Upper lobe of right lung (tissue), 1 donor: ENCODE measurements around the gene LAMA3. TPM values are rescaled to one million over a fixed set of nuclear protein-coding genes. Genes with fewer than 3 reads are reported as not detected.

Experiments
- ATAC-seq: fragments of 200-7000 bp; cut with Tn5 transposase; one replicate; pipeline ENCODE4 v1.9.1; 2020; ENCODE audit warnings: mild to moderate bottlenecking, moderate library complexity
- DNase-seq: peaks from one replicate; pipeline ENCODE4 v3.0.0-alpha.2; 2020
- H3K27ac ChIP-seq: fragments of 200-600 bp; one replicate; pipeline ENCODE4 v1.8.0; 2022
- H3K27me3 ChIP-seq: fragments of 200-600 bp; one replicate; pipeline ENCODE4 v1.8.0; 2022; ENCODE audit warnings: mild to moderate bottlenecking
- H3K36me3 ChIP-seq: fragments of 200-600 bp; one replicate; pipeline ENCODE4 v1.8.0; 2022
- H3K4me1 ChIP-seq: fragments of 200-600 bp; one replicate; pipeline ENCODE4 v1.8.0; 2022
- H3K4me3 ChIP-seq: fragments of 200-600 bp; one replicate; pipeline ENCODE4 v1.8.0; 2022; ENCODE audit warnings: mild to moderate bottlenecking
- H3K9me3 ChIP-seq: fragments of 200-600 bp; one replicate; pipeline ENCODE4 v1.8.0; 2022
- intact Hi-C: fragments of 100-400 bp; cut with DNase I; formaldehyde crosslinking; loops from one replicate; pipeline ENCODE4 v1.11.0; 2022
- total RNA-seq: library from RNA; stranded (reverse); fragmentation: NEBNext Ultra II Directional; extraction: Animal tissue kit (Norgen Biotek cat#: 25700); gene quantifications from one replicate; pipeline ENCODE4 v1.2.1, GENCODE V29; 2021
- TF ChIP-seq, protein P1 (sequence below): fragments of 200-600 bp; IDR thresholded peaks from one replicate; pipeline ENCODE4 v1.8.0; 2022; ENCODE audit warnings: antibody characterized with exemption
- donor health status: DM: no; HTN: yes; CAD: no; lungs with severe emphysema.

Gene LAMA3
- total RNA-seq, 1 donor from 2014 or later = 139 TPM

DNA sequence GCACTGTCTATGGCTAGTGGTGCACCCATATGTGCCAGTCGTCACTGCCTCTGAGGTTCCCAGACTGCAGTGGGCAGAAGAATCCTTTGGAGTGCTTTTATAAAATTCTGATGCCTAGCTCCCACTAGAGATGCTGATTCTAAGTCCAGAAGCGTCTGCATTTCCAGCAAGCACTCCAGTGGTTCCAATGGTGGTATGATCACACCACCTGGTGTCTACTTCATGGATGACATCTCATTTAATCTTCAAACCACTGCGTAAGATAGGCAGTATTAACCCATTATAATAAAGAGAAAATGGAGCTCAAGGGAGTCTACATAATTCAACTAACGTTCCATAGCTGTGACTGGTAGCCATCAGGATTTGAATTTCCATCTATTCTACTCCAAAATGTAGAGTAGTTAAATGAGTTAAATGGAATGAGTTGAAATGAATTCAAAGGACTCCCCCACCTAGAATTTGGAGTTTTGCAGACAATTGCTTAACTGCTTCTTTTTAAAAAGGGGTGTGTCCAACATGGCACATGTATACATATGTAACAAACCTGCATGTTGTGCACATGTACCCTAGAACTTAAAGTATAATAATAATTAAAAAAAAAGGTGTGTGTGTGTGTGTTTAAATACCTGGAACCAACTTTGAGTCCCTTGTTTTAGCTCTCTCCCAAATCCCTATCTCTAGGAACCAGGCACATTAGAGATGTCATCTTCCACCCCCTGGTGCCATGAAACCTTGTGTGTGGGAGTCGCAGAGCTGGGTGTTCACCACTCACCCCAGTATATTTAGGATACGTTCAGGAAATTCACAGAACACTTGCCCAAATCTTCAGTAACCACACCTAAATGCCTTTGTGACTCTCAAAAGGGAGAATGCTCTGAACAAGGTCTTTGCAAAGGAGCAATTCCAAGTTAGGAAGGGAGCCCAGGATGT lies 14.1 kb downstream of the LAMA3 start:
- no peaks in the 10 kb centered on the region for H3K4me1 ChIP-seq
- H3K27ac ChIP-seq = no peak overlapping the region
- no peak overlapping the region for H3K4me3 ChIP-seq
- H3K27me3 ChIP-seq = no peaks in the 10 kb centered on the region
- no peaks in the 10 kb centered on the region for H3K36me3 ChIP-seq
- intact Hi-C loops = loop anchor here (5.0 kb wide), 1 partner anchor 81 kb away; no protein-coding TSS in a partner anchor
- peak; percentile 88 for ATAC-seq
- DNase-seq = no peak
- H3K9me3 ChIP-seq = peaks cover 4% of the 10 kb centered on the region
- TF ChIP-seq, protein P1, sequence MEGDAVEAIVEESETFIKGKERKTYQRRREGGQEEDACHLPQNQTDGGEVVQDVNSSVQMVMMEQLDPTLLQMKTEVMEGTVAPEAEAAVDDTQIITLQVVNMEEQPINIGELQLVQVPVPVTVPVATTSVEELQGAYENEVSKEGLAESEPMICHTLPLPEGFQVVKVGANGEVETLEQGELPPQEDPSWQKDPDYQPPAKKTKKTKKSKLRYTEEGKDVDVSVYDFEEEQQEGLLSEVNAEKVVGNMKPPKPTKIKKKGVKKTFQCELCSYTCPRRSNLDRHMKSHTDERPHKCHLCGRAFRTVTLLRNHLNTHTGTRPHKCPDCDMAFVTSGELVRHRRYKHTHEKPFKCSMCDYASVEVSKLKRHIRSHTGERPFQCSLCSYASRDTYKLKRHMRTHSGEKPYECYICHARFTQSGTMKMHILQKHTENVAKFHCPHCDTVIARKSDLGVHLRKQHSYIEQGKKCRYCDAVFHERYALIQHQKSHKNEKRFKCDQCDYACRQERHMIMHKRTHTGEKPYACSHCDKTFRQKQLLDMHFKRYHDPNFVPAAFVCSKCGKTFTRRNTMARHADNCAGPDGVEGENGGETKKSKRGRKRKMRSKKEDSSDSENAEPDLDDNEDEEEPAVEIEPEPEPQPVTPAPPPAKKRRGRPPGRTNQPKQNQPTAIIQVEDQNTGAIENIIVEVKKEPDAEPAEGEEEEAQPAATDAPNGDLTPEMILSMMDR = peak; percentile 51

DNA sequence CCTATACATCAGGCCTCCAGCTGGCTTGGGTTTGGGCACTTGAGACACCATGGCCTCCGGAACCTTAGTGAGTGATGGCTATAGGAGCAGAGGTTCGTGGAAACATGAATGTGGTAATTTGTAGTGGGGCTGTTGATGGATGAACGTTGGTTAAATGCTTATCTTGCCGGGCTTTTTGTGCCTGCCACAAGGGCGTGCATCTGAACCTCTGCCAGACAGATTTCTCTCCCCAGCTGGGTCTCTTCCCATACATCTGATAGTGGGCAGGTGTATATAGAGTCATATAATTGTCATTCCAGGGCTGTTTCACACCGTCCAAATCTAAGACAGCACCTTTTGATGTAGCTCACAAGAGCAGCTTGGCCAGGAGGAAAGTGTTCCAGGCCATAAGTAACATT lies 14.7 kb downstream of the LAMA3 start:
- peaks cover 4% of the 10 kb centered on the region for H3K9me3 ChIP-seq
- intact Hi-C loops = loop anchor here (5.0 kb wide), 1 partner anchor 82 kb away; no protein-coding TSS in a partner anchor
- H3K36me3 ChIP-seq = no peaks in the 10 kb centered on the region
- no peak overlapping the region for H3K4me3 ChIP-seq
- DNase-seq (no peak), ATAC-seq (no peak)
- no peaks in the 10 kb centered on the region for H3K27me3 ChIP-seq
- TF ChIP-seq, protein P1 = no peak
- no peaks in the 10 kb centered on the region for H3K4me1 ChIP-seq
- no peak overlapping the region for H3K27ac ChIP-seq

DNA sequence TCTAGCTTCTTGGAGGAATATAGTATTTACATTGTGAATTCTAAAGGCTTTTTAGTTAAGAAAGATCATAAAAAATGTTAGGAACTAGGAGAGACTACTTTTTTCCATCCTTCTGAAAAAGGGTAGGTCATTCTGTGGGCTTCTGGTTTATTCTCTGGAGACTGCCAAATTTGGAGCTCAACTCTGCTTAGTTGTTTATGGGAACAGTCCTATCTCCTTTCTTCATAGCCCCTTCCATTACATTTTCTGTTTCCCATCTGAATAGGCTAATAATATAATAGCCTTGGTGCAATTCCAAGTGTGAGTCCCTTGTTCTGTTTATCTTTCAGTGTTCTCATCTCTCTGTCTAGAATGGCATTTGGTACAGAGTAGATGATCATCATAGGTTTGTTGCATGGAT lies 15.6 kb downstream of the LAMA3 start:
- H3K27ac ChIP-seq = no peak overlapping the region
- intact Hi-C loops = loop anchor here (5.0 kb wide), 1 partner anchor 83 kb away; no protein-coding TSS in a partner anchor
- no peaks in the 10 kb centered on the region for H3K36me3 ChIP-seq
- peaks cover 4% of the 10 kb centered on the region for H3K9me3 ChIP-seq
- no peaks in the 10 kb centered on the region for H3K4me1 ChIP-seq
- no peak overlapping the region for H3K4me3 ChIP-seq
- TF ChIP-seq, protein P1 = no peak
- DNase-seq = no peak
- H3K27me3 ChIP-seq = no peaks in the 10 kb centered on the region
- no peak for ATAC-seq

DNA sequence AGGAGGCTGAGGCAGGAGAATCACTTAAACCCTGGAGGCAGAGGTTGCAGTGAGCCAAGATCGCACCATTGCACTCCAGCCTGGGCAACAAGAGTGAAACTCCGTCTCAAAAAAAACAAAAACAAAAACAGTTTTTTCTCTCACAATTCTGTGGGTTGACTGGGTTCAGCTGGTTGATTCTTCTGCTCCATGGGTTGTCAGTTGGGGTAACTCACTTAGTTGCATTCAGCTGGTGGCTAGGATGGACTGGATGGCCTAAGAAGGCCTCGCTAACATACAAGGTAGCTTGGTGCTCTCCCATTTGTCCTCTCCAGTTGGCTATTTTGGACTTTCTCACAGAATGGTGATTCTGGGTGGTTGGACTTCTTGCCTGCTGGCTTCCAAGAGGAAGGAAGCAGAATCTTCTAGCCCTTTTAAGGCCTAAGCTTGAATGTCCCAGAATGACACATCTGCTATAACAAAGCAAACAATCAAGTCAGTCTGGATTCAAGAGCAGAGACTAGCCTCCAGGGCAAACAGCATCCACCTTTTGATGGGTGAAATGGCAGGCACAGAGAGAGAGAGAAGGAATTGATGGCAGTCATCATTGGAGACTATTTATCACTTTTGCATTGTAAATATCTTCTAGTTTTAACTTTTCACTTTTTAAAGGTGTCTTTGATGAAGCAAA lies 17.9 kb downstream of the LAMA3 start:
- no peaks in the 10 kb centered on the region for H3K36me3 ChIP-seq
- ATAC-seq (no peak), DNase-seq (no peak)
- H3K27ac ChIP-seq = no peak overlapping the region
- H3K4me1 ChIP-seq = no peaks in the 10 kb centered on the region
- intact Hi-C loops = no loop called here
- H3K9me3 ChIP-seq = peaks cover 4% of the 10 kb centered on the region
- no peak overlapping the region for H3K4me3 ChIP-seq
- TF ChIP-seq, protein P1 = no peak
- H3K27me3 ChIP-seq = no peaks in the 10 kb centered on the region

DNA sequence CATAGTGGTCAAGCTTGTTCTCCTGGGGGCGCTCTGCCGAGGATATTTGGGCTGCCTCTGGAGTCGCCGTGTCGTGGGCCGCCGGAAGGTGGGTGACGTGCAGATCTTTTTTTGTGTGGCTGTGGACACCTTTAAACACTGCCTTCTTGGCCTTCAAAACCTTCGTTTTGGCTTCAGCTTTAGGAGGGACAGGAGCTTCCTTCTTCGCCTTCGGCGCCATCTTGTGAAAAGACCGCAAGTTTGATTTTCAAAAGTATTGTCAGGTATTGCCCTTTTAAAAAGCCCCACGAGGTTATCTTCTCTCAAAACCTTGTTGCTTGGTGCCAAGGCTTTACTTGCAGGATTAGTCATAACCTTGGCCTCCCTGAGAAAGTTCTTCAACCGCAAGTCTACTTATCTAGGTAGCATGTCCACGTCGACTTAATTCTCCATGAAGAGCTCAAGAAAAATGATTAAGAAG lies 20.8 kb downstream of the LAMA3 start:
- intact Hi-C loops = no loop called here
- H3K4me3 ChIP-seq = no peak overlapping the region
- H3K27ac ChIP-seq = no peak overlapping the region
- no peaks in the 10 kb centered on the region for H3K36me3 ChIP-seq
- DNase-seq = no peak
- no peaks in the 10 kb centered on the region for H3K4me1 ChIP-seq
- H3K27me3 ChIP-seq = no peaks in the 10 kb centered on the region
- peak; percentile 68 for ATAC-seq
- TF ChIP-seq, protein P1 = no peak
- H3K9me3 ChIP-seq = peaks cover 4% of the 10 kb centered on the region
